Smooth muscle cell of the brain vasculature (primary cell): ENCODE measurements around the gene EDA.
"Not testable (repeated sequence)": the region's sequence is repeated elsewhere in the genome, so short reads cannot be mapped to it uniquely, and the experiment has no call there.

Experiments used
- DNase-seq: peaks from one replicate; pipeline ENCODE4 v3.0.0-alpha.2; 2012; ENCODE audit warnings: low read depth, low spot score

The EDA gene

GRCh38 chrX:69746051-69746450 is 130.1 kb downstream of the EDA start:
- no peak for DNase-seq

- no peak for DNase-seq
Observed at GRCh38 chrX:69748055-69748454, 132.1 kb downstream of the EDA start.

GRCh38 chrX:69759921-69760625 is 144.2 kb downstream of the EDA start:
- DNase-seq = no peak

- no peak for DNase-seq
Observed at GRCh38 chrX:69761633-69762032, 145.7 kb downstream of the EDA start.

GRCh38 chrX:69762340-69762739 is 146.4 kb downstream of the EDA start:
- DNase-seq = no peak

- DNase-seq = no peak
Observed at GRCh38 chrX:69793260-69793935, 177.5 kb downstream of the EDA start.

GRCh38 chrX:69795702-69796101 is 179.8 kb downstream of the EDA start:
- no peak for DNase-seq

GRCh38 chrX:69807400-69807799 is 191.5 kb downstream of the EDA start:
- DNase-seq = no peak

GRCh38 chrX:69808375-69808774 is 192.5 kb downstream of the EDA start:
- no peak for DNase-seq

GRCh38 chrX:69813677-69814076 is 197.8 kb downstream of the EDA start:
- DNase-seq = no peak

GRCh38 chrX:69815063-69815462 is 199.2 kb downstream of the EDA start:
- no peak for DNase-seq

- no peak for DNase-seq
Observed at GRCh38 chrX:69815519-69815918, 199.6 kb downstream of the EDA start.

GRCh38 chrX:69844636-69845035 is 228.7 kb downstream of the EDA start:
- no peak for DNase-seq

- not testable (repeated sequence) for DNase-seq
Observed at GRCh38 chrX:69859999-69860398, 244.1 kb downstream of the EDA start.

GRCh38 chrX:69876221-69876620 is 260.3 kb downstream of the EDA start:
- DNase-seq = no peak

- no peak for DNase-seq
Observed at GRCh38 chrX:69884210-69884609, 268.3 kb downstream of the EDA start.

- DNase-seq = no peak
Observed at GRCh38 chrX:69896046-69896445, 280.1 kb downstream of the EDA start.

GRCh38 chrX:69900491-69900890 is 284.6 kb downstream of the EDA start:
- DNase-seq = no peak

- no peak for DNase-seq
Observed at GRCh38 chrX:69906447-69906846, 290.5 kb downstream of the EDA start.

GRCh38 chrX:69914781-69915180 is 298.9 kb downstream of the EDA start:
- DNase-seq = no peak

- no peak for DNase-seq
Observed at GRCh38 chrX:69919749-69920148, 303.8 kb downstream of the EDA start.

- DNase-seq = no peak
Observed at GRCh38 chrX:69932323-69932722, 316.4 kb downstream of the EDA start.

GRCh38 chrX:69948276-69948797 is 332.4 kb downstream of the EDA start:
- DNase-seq = no peak
